K562 (cell line): Measurements from ENCODE around the gene MACF1. TPM values are rescaled to one million over a fixed set of nuclear protein-coding genes. Genes with fewer than 3 reads are reported as not detected.

ENCODE experiments used
- ATF7 ChIP-seq: fragments of 450-650 bp; IDR thresholded peaks from 2 replicates; pipeline ENCODE4 v1.7.1; 2014; ENCODE audit warnings: mild to moderate bottlenecking, moderate library complexity
- BRD9 ChIP-seq: fragments of 450-650 bp; IDR thresholded peaks from 2 replicates; pipeline ENCODE4 v1.6.1; 2018; ENCODE audit warnings: low read depth; ENCODE audit not compliant: partially characterized antibody
- DMBX1 ChIP-seq: fragments of 250-450 bp; sonication (Bioruptor Pico); IDR thresholded peaks from 2 replicates; pipeline ENCODE4 v1.8.0; 2022; ENCODE audit warnings: inconsistent platforms, mild to moderate bottlenecking, moderate library complexity, borderline replicate concordance
- HCFC1 ChIP-seq: IDR thresholded peaks from 2 replicates; pipeline ENCODE4 v1.6.1; 2012; ENCODE audit warnings: low read depth, low read length, improper control_type of control experiment
- HDAC1 ChIP-seq, 2 experiments: fragments of 450-650 bp; IDR thresholded peaks; 2 replicates each; pipeline ENCODE4 v1.6.1; 2016 to 2017; ENCODE audit warnings: inconsistent platforms in 1 of 2, mild to moderate bottlenecking in 1 of 2, moderate library complexity in 1 of 2
- HDAC3 ChIP-seq: fragments of 450-650 bp; IDR thresholded peaks from 2 replicates; pipeline ENCODE4 v1.6.1; 2018; ENCODE audit warnings: borderline replicate concordance, mild to moderate bottlenecking, moderate library complexity; ENCODE audit not compliant: partially characterized antibody
- KDM5B ChIP-seq: fragments of 200-600 bp; sonication (generic); IDR thresholded peaks from 2 replicates; pipeline ENCODE4 v1.6.1; 2012; ENCODE audit warnings: low read depth, mild to moderate bottlenecking, moderate library complexity, low read length, control low read depth, inconsistent platforms; ENCODE audit not compliant: insufficient replicate concordance
- MCM7 ChIP-seq, 2 experiments: fragments of 450-650 bp; IDR thresholded peaks; 2 replicates each; pipeline ENCODE4 v1.6.1; 2016 to 2018
- MYC ChIP-seq, 2 experiments: fragments of 250-450 bp in 1 of 2; sonication (Bioruptor Pico) in 1 of 2; IDR thresholded peaks; 2 replicates each; pipeline versions ENCODE4 v1.5.1 to v1.6.1; 2012 to 2021; ENCODE audit warnings: low read depth in 2 of 2, borderline replicate concordance in 1 of 2, improper control_type of control experiment in 1 of 2, low read length in 1 of 2, mild to moderate bottlenecking in 1 of 2, moderate library complexity in 1 of 2
- NCOA1 ChIP-seq: fragments of 450-650 bp; IDR thresholded peaks from 2 replicates; pipeline ENCODE4 v1.6.1; 2016; ENCODE audit warnings: low read depth
- NFIX ChIP-seq: fragments of 250-450 bp; sonication (Bioruptor Pico); IDR thresholded peaks from 2 replicates; pipeline ENCODE4 v1.4.0; 2020; ENCODE audit warnings: low read depth, mild to moderate bottlenecking, moderate library complexity
- NFYB ChIP-seq: IDR thresholded peaks from 2 replicates; pipeline ENCODE4 v1.6.1; 2011; ENCODE audit warnings: mild to moderate bottlenecking, moderate library complexity; ENCODE audit not compliant: insufficient read length; ENCODE audit errors: extremely low read depth
- POLR2B ChIP-seq: fragments of 450-650 bp; IDR thresholded peaks from 2 replicates; pipeline ENCODE4 v1.6.1; 2018; ENCODE audit warnings: low read depth; ENCODE audit not compliant: partially characterized antibody
- POLR2H ChIP-seq: IDR thresholded peaks from 2 replicates; pipeline ENCODE4 v1.6.1; 2016; ENCODE audit warnings: missing genetic modification characterization, low read depth, mild to moderate bottlenecking, control low read depth, missing compliant biosample characterization, moderate library complexity
- PTRF ChIP-seq: fragments of 450-650 bp; IDR thresholded peaks from 2 replicates; pipeline ENCODE4 v1.6.1; 2016; ENCODE audit warnings: mild to moderate bottlenecking, missing genetic modification characterization, missing compliant biosample characterization
- PTTG1 ChIP-seq: fragments of 450-650 bp; IDR thresholded peaks from 2 replicates; pipeline ENCODE4 v1.6.1; 2016; ENCODE audit warnings: low read depth, mild to moderate bottlenecking, missing genetic modification characterization, missing compliant biosample characterization
- TAF9B ChIP-seq: fragments of 450-650 bp; IDR thresholded peaks from 2 replicates; pipeline ENCODE4 v1.6.1; 2018; ENCODE audit warnings: mild to moderate bottlenecking; ENCODE audit not compliant: partially characterized antibody
- ZFPM2 ChIP-seq: fragments of 250-450 bp; sonication (Bioruptor Pico); IDR thresholded peaks from 2 replicates; pipeline ENCODE4 v1.5.1; 2022; ENCODE audit warnings: mild to moderate bottlenecking
- ZKSCAN3 ChIP-seq: fragments of 250-450 bp; sonication (Bioruptor Pico); IDR thresholded peaks from 2 replicates; pipeline ENCODE4 v1.4.0; 2020
- polyA plus RNA-seq, 8 experiments: library from polyadenylated mRNA; depleted of rRNA in 4 of 8; stranded (reverse) in 5 of 8; unstranded in 3 of 8; fragments of >200 nt; fragmentation: Nextera tagmentation in 2 of 8; fragmentation: Illumina TruSeq in 1 of 8; extraction: Ambion mirVana in 2 of 8; extraction: Trizol in 1 of 8; gene quantifications; 2 replicates each; pipeline versions ENCODE4 v1.2.1 to v1.2.3, GENCODE V29; 2011 to 2014; ENCODE audit warnings: inconsistent platforms in 1 of 8, missing spikeins in 1 of 8
- total RNA-seq, 7 experiments: library from RNA; depleted of rRNA in 6 of 7; stranded (reverse); fragments of >200 nt in 6 of 7; fragmentation: Illumina TruSeq in 2 of 7; extraction: Trizol in 2 of 7; gene quantifications; 2 replicates each; pipeline versions ENCODE4 v1.2.1 to v1.2.3, GENCODE V29; 2011 to 2021; ENCODE audit warnings: low replicate concordance in 1 of 7
- TF ChIP-seq, protein P1 (sequence below): sonication (generic); formaldehyde crosslinking; IDR thresholded peaks from 2 replicates; pipeline ENCODE4 v1.8.0; 2022; ENCODE audit warnings: missing genetic modification reagents, mild to moderate bottlenecking, borderline replicate concordance
- TF ChIP-seq, protein P2 (sequence below), 2 experiments: fragments of 450-650 bp in 1 of 2; IDR thresholded peaks; 2 replicates each; pipeline ENCODE4 v1.6.1; 2011 to 2017; ENCODE audit warnings: low read depth in 2 of 2, antibody characterized with exemption in 1 of 2, borderline replicate concordance in 1 of 2, low read length in 1 of 2, mild to moderate bottlenecking in 1 of 2, mixed read lengths in 1 of 2; ENCODE audit not compliant: control insufficient read depth in 1 of 2

The MACF1 gene
- total and polyA plus RNA-seq, 9 of the 15 experiments (the other 6 are each of a cell fraction or from before 2014, with no cell fraction given) = 13.2 to 232 (median 112) TPM

DNA sequence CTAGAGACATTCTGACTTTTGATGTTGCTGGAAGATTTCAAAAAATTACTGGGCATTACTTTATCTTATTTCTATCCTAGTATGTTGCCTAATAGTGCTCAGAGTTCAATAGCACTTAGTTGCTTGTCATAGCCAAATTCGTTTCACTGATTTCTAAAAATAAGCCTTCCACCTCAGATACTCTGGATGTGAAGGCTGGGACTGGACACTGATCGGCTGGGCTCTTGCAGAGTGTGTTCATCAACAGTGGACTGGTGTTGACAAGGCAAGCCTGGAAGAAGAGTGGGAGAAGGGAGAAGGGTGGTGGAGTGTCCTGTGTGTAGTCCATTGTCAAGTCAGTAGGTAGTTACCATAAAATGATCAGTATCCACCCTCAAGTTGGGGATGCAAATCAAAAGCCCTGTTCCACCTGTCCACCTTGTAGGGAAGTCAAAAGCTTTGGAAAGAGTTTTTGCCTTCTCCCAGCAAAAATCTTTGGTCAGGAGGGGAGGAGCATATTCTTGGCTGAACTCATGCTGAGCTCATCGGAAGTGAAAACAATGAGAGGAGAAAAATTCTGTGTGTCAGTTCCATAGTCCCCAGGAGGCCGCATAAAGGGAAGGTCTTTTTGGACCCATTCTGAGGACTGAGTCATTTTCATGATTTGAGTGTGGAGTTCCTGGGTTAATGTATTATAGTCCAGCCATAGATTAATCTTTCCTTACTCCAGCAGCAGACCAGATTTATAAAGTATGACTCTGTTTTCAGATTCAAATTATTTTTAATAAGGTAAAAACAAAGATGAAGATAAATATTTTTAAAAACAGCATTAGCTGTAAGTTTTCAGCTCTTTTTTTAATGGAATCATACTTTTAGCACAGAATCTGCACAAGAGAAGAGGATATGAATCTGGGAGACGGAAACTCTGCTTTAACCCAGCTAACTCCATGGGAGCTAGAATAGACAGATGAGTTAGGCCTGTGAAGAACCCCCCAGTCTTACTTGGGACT is 187.5 kb downstream of the MACF1 start (continued):
- TF ChIP-seq, protein P1, sequence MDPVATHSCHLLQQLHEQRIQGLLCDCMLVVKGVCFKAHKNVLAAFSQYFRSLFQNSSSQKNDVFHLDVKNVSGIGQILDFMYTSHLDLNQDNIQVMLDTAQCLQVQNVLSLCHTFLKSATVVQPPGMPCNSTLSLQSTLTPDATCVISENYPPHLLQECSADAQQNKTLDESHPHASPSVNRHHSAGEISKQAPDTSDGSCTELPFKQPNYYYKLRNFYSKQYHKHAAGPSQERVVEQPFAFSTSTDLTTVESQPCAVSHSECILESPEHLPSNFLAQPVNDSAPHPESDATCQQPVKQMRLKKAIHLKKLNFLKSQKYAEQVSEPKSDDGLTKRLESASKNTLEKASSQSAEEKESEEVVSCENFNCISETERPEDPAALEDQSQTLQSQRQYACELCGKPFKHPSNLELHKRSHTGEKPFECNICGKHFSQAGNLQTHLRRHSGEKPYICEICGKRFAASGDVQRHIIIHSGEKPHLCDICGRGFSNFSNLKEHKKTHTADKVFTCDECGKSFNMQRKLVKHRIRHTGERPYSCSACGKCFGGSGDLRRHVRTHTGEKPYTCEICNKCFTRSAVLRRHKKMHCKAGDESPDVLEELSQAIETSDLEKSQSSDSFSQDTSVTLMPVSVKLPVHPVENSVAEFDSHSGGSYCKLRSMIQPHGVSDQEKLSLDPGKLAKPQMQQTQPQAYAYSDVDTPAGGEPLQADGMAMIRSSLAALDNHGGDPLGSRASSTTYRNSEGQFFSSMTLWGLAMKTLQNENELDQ (CRISPR knock-in tag) = no peak
- peak; percentile 32 for TF ChIP-seq HDAC3
- TF ChIP-seq NCOA1 = peak; percentile 91
- TF ChIP-seq ZFPM2 (CRISPR knock-in tag) = no peak
- no peak for TF ChIP-seq NFYB
- no peak for TF ChIP-seq PTTG1 (tag)
- no peak for TF ChIP-seq MCM7 (IDR thresholded peaks at IDR 0.05)
- TF ChIP-seq BRD9 = peak; percentile 25
- TF ChIP-seq DMBX1 (CRISPR knock-in tag) = peak; percentile 74; the same call in 1 of the 2 replicates
- TF ChIP-seq PTRF (tag) = no peak
- peak; percentile 82 for TF ChIP-seq ATF7
- no peak for TF ChIP-seq ZKSCAN3
- TF ChIP-seq HCFC1 = peak; percentile 56
- no peak for TF ChIP-seq KDM5B
- TF ChIP-seq MYC (IDR thresholded peaks at IDR 0.05; ENCODE audit: low read depth, low read length) = peak; percentile 71
- TF ChIP-seq MYC (CRISPR knock-in tag; IDR thresholded peaks at IDR 0.05; ENCODE audit: borderline replicate concordance, low read depth) = no peak
- TF ChIP-seq HDAC1 (IDR thresholded peaks at IDR 0.05) = peak in 1 of 2 experiments; percentile 33; a peak in 2 of 4 replicates
- peak; percentile 20 for TF ChIP-seq POLR2B
- no peak; the same call in 1 of the 2 replicates for TF ChIP-seq POLR2H
- TF ChIP-seq TAF9B = peak; percentile 60
- TF ChIP-seq, protein P2, sequence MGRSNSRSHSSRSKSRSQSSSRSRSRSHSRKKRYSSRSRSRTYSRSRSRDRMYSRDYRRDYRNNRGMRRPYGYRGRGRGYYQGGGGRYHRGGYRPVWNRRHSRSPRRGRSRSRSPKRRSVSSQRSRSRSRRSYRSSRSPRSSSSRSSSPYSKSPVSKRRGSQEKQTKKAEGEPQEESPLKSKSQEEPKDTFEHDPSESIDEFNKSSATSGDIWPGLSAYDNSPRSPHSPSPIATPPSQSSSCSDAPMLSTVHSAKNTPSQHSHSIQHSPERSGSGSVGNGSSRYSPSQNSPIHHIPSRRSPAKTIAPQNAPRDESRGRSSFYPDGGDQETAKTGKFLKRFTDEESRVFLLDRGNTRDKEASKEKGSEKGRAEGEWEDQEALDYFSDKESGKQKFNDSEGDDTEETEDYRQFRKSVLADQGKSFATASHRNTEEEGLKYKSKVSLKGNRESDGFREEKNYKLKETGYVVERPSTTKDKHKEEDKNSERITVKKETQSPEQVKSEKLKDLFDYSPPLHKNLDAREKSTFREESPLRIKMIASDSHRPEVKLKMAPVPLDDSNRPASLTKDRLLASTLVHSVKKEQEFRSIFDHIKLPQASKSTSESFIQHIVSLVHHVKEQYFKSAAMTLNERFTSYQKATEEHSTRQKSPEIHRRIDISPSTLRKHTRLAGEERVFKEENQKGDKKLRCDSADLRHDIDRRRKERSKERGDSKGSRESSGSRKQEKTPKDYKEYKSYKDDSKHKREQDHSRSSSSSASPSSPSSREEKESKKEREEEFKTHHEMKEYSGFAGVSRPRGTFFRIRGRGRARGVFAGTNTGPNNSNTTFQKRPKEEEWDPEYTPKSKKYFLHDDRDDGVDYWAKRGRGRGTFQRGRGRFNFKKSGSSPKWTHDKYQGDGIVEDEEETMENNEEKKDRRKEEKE (IDR thresholded peaks at IDR 0.05; ENCODE audit: borderline replicate concordance in 1 of 2, control insufficient read depth in 1 of 2, low read depth in 2 of 2, low read length in 1 of 2) = peak in 1 of 2 experiments; percentile 83; a peak in 1 of 4 replicates
- TF ChIP-seq NFIX (CRISPR knock-in tag) = no peak
